ENCODE measurements around the gene SPRR1A. TPM values are rescaled to one million over a fixed set of nuclear protein-coding genes. Genes with fewer than 3 reads are reported as not detected.
"Not testable (repeated sequence)": the region's sequence is repeated elsewhere in the genome, so short reads cannot be mapped to it uniquely, and the experiment has no call there.

SPRR1A gene
- total RNA-seq, 1 donor from 2014 or later, result not detected

GRCh38 chr1:152972196-152972886 is 11.5 kb upstream of the SPRR1A start:
- DNase-seq (ENCODE audit: low spot score) (no peak), ATAC-seq (no peak)

GRCh38 chr1:152976688-152977087 is 7.2 kb upstream of the SPRR1A start:
- ATAC-seq (no peak), DNase-seq (ENCODE audit: low spot score) (no peak)

- no peak for ATAC-seq
- no peak for DNase-seq (ENCODE audit: low spot score)
Observed at GRCh38 chr1:152977614-152978013, 6.3 kb upstream of the SPRR1A start.

GRCh38 chr1:152980676-152981075 is 3.2 kb upstream of the SPRR1A start:
- ATAC-seq, result no peak
- no peak for DNase-seq (ENCODE audit: low spot score)

GRCh38 chr1:152981146-152981871 is 2.6 kb upstream of the SPRR1A start:
- ATAC-seq (no peak), DNase-seq (ENCODE audit: low spot score) (no peak)

GRCh38 chr1:152982076-152982475 is 1.8 kb upstream of the SPRR1A start:
- ATAC-seq, result no peak
- DNase-seq (ENCODE audit: low spot score), result no peak

GRCh38 chr1:152983234-152983633 is 647 bp upstream of the SPRR1A start:
- DNase-seq (ENCODE audit: low spot score) (no peak), ATAC-seq (no peak)

GRCh38 chr1:152986578-152986977 is 2.7 kb downstream of the SPRR1A start:
- DNase-seq (ENCODE audit: low spot score), result no peak
- no peak for ATAC-seq

- DNase-seq (ENCODE audit: low spot score) (no peak), ATAC-seq (no peak)
Observed at GRCh38 chr1:152993186-152993585, 9.3 kb downstream of the SPRR1A start.

GRCh38 chr1:152995842-152996241 is 12.0 kb downstream of the SPRR1A start:
- no peak for ATAC-seq
- DNase-seq (ENCODE audit: low spot score), result no peak

GRCh38 chr1:152996633-152997400 is 12.9 kb downstream of the SPRR1A start:
- DNase-seq (ENCODE audit: low spot score), result no peak
- ATAC-seq, result no peak

- no peak for DNase-seq (ENCODE audit: low spot score)
- ATAC-seq, result no peak
Observed at GRCh38 chr1:152997901-152998300, 14.0 kb downstream of the SPRR1A start.

- DNase-seq (ENCODE audit: low spot score), result no peak
- ATAC-seq, result no peak
Observed at GRCh38 chr1:152998476-152998875, 14.6 kb downstream of the SPRR1A start.

GRCh38 chr1:152999818-153000217 is 15.9 kb downstream of the SPRR1A start:
- DNase-seq (ENCODE audit: low spot score) (no peak), ATAC-seq (no peak)

GRCh38 chr1:153000294-153000693 is 16.4 kb downstream of the SPRR1A start:
- DNase-seq (ENCODE audit: low spot score) (no peak), ATAC-seq (no peak)

- no peak for ATAC-seq
- no peak for DNase-seq (ENCODE audit: low spot score)
Observed at GRCh38 chr1:153001382-153001781, 17.5 kb downstream of the SPRR1A start, which contains the start of gene SPRR3. SPRR3 (plus strand) TSS chr1:153001749; CDS start chr1:153003021, 1,272 bp downstream.

GRCh38 chr1:153011235-153011758 is 27.4 kb downstream of the SPRR1A start:
- ATAC-seq; DNase-seq (ENCODE audit: low spot score): not testable (repeated sequence)

- DNase-seq (ENCODE audit: low spot score); ATAC-seq: not testable (repeated sequence)
Observed at GRCh38 chr1:153021829-153022228, 37.9 kb downstream of the SPRR1A start.

- not testable (repeated sequence) for DNase-seq (ENCODE audit: low spot score); ATAC-seq
Observed at GRCh38 chr1:153022340-153022739, 38.5 kb downstream of the SPRR1A start.

- no peak for DNase-seq (ENCODE audit: low spot score)
- no peak for ATAC-seq
Observed at GRCh38 chr1:153023109-153023508, 39.2 kb downstream of the SPRR1A start.

- ATAC-seq (no peak), DNase-seq (ENCODE audit: low spot score) (no peak)
Observed at GRCh38 chr1:153024413-153024812, 40.5 kb downstream of the SPRR1A start.

Measured in left lobe of liver (tissue), 2 donors.